ENCODE measurements around the gene TRIP11.

Gene TRIP11

GRCh38 chr14:92033433-92033832, 6.4 kb downstream of the TRIP11 start:
- DNase-seq (ENCODE audit: low spot score), result no peak
- TF ChIP-seq CTCF (IDR thresholded peaks at IDR 0.05), result no peak
- Histone ChIP-seq H3K4me3 (no peak overlapping the region), H3K27ac (no peak overlapping the region)

- TF ChIP-seq CTCF (IDR thresholded peaks at IDR 0.05), result no peak
- DNase-seq (ENCODE audit: low spot score), result no peak
Measured at GRCh38 chr14:92026548-92027190, 13.2 kb downstream of the TRIP11 start.

GRCh38 chr14:92022036-92022435, 17.8 kb downstream of the TRIP11 start:
- Histone ChIP-seq H3K27ac (no peak overlapping the region), H3K4me3 (no peak overlapping the region)
- no peak for TF ChIP-seq CTCF (IDR thresholded peaks at IDR 0.05)
- no peak for DNase-seq (ENCODE audit: low spot score)

More at GRCh38 chr14:92026548-92027190, 13.2 kb downstream of the TRIP11 start:
- Histone ChIP-seq H3K4me3 (no peak overlapping the region), H3K27ac (no peak overlapping the region)

GRCh38 chr14:92021523-92021922, 18.3 kb downstream of the TRIP11 start:
- Histone ChIP-seq H3K4me3 (no peak overlapping the region), H3K27ac (no peak overlapping the region)
- no peak for TF ChIP-seq CTCF (IDR thresholded peaks at IDR 0.05)
- DNase-seq (ENCODE audit: low spot score), result no peak

GRCh38 chr14:92014040-92014439, 25.8 kb downstream of the TRIP11 start:
- no peak for TF ChIP-seq CTCF (IDR thresholded peaks at IDR 0.05)
- no peak for DNase-seq (ENCODE audit: low spot score)
- H3K4me3 ChIP-seq, result no peak overlapping the region
- H3K27ac ChIP-seq, result no peak overlapping the region

- no peak for DNase-seq (ENCODE audit: low spot score)
- TF ChIP-seq CTCF (IDR thresholded peaks at IDR 0.05), result no peak
- Histone ChIP-seq H3K4me3 (no peak overlapping the region), H3K27ac (no peak overlapping the region)
Measured at GRCh38 chr14:92012121-92012748, 27.6 kb downstream of the TRIP11 start.

- no peak overlapping the region for H3K4me3 ChIP-seq
- DNase-seq (ENCODE audit: low spot score), result no peak
- TF ChIP-seq CTCF (IDR thresholded peaks at IDR 0.05), result no peak
- H3K27ac ChIP-seq, result no peak overlapping the region
Measured at GRCh38 chr14:92010644-92011043, 29.2 kb downstream of the TRIP11 start.

All from coronary artery (tissue), 2 donors.